GM08714 (cell line): ENCODE measurements around the gene RNF130.

ENCODE experiments used
- H3K4me3 ChIP-seq: fragments of 200-500 bp; sonication (Bioruptor generic); 2 replicates; pipeline ENCODE4 v1.5.1; 2014; ENCODE audit warnings: mild to moderate bottlenecking, low read length, inconsistent platforms
- ZNF274 ChIP-seq: IDR thresholded peaks from 2 replicates; pipeline ENCODE4 v1.6.1; 2012; ENCODE audit warnings: mild to moderate bottlenecking, low read depth, low read length

The RNF130 gene

DNA sequence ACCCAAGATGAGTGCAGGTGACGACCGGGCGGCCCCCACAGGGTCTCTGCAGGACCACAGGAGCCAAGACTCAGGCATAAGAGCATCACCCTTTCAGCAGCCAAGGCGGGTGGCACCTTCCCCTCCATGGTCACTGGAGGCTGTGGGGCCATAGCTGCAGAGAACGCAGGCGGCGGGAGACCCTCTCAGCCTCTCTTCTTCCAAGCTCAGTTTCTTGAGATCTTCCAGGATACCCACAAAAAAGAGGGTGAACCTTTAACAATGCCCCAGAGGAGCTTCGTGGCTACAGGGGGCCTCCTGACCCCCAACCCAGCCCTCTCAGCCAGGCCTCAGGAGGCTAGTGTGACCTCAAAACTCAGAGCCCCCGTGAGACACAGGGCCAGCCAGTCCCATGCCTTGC, 158.1 kb downstream of the RNF130 start:
- H3K4me3 ChIP-seq: no peak overlapping the region
- no peak for TF ChIP-seq ZNF274

- no peak overlapping the region for H3K4me3 ChIP-seq
- TF ChIP-seq ZNF274: no peak
These were observed 158.6 kb downstream of the RNF130 start for GRCh38 chr5:179912951-179913350.

- TF ChIP-seq ZNF274: no peak
- H3K4me3 ChIP-seq: no peak overlapping the region
These were observed 159.2 kb downstream of the RNF130 start for GRCh38 chr5:179912386-179912785.

GRCh38 chr5:179909224-179909623, 162.3 kb downstream of the RNF130 start:
- H3K4me3 ChIP-seq: no peak overlapping the region
- TF ChIP-seq ZNF274: no peak

GRCh38 chr5:179908528-179908927, 163.0 kb downstream of the RNF130 start:
- TF ChIP-seq ZNF274: no peak
- no peak overlapping the region for H3K4me3 ChIP-seq

DNA sequence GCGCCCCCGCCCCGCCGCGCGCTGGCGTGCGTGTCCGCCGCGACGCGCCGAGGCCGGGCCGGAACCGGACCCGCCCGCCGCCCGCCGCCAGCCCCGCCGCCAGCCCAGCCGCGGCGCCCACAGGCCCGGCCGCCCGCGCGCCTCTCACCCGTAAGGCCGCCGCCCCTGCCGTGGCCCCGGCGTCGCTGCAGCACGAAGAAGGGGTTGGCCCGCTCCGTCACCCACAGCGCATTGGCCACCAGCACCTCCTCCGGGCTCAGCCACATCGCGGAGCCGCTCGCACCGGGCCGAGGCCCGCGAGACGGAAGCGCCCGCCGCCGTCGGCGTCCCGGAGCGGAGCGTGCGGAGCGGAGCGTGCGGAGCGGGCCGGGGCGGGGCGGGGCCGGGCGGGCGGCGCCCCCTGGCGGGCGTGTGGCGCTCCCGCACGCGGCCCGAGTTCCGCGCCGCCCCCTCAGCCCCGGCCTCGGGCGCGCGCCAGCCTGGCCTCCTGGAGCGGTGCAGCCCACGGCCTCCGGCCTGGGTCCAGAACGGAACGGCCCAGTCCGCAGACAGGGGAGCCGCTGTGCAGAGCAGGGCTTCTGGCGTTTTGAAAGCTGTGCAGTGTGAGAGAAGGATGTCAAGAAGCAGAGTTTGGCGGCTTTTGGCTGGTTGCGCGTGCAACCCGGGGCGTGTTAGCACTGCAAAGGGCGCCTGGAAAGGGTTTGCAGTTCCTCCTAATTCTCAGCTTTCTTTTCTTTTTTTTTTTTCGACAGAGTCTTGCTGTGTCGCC, 163.8 kb downstream of the RNF130 start, which contains the start of gene TBC1D9B:
TBC1D9B (minus strand) TSS at position 342 of the 769 bp plus-strand sequence; CDS start at position 266, 76 bp downstream.
- TF ChIP-seq ZNF274: no peak

GRCh38 chr5:179906795-179907555, 164.6 kb downstream of the RNF130 start:
- peak overlapping the region; percentile 87 for H3K4me3 ChIP-seq
- no peak for TF ChIP-seq ZNF274

More for the DNA sequence above, 163.8 kb downstream of the RNF130 start, which contains the start of gene TBC1D9B:
- H3K4me3 ChIP-seq: peak within 1 kb of the TSS; percentile 87

DNA sequence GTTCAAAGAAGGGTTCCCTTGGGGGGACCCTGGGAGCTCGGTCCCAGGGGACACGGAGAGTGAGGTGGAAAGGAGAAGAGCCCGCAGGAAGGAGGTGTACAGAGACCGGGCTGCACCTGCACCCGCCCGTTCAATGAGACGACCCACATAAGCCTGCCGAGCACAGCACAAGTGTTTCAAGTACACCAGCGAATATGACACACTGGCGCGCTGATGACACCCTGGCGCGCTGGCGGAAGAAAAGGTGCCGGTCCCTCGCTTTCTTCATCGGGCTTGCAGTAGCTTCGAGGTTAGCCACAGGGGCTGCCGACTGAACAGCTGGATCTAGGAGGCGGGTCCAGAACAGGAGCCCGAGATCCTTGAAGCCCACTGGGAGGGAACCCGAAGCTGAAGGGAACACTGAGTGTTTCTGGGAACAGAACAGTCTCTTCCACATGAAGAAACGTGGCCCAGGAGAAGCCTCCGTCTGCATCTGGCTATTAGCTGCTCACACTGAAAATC, 165.2 kb downstream of the RNF130 start:
- TF ChIP-seq ZNF274: no peak
- H3K4me3 ChIP-seq: peak overlapping the region; percentile 87; the same call in 1 of the 2 replicates

GRCh38 chr5:179905161-179905560, 166.4 kb downstream of the RNF130 start:
- no peak for TF ChIP-seq ZNF274
- no peak overlapping the region for H3K4me3 ChIP-seq
